DOHH2 (cell line): Measurements from ENCODE around the gene CSF3.
A peak's percentile ranks its signal among the peaks of the same experiment; 100 is the strongest.

Source experiments
- CTCF ChIP-seq: fragments of 200-600 bp; sonication (generic); IDR thresholded peaks from one replicate; pipeline ENCODE4 v1.5.1; 2014; ENCODE audit warnings: antibody characterized with exemption, mild to moderate bottlenecking, low read depth, low read length; ENCODE audit not compliant: poor library complexity, severe bottlenecking
- EZH2phosphoT487 ChIP-seq: fragments of 200-600 bp; sonication (generic); IDR thresholded peaks from 2 replicates; pipeline ENCODE4 v1.6.1; 2017; ENCODE audit warnings: borderline replicate concordance, mild to moderate bottlenecking, antibody characterized with exemption, low read length, moderate library complexity, mixed read lengths

GRCh38 chr17:40038882-40039513, 23.8 kb downstream of the CSF3 start:
- TF ChIP-seq CTCF (peak; percentile 58), EZH2phosphoT487 (no peak)
